WTC11 (cell line): ENCODE data around the gene INKA1. TPM values are rescaled to one million over a fixed set of nuclear protein-coding genes. Genes with fewer than 3 reads are reported as not detected.

Source experiments
- ATAC-seq: fragments of 200-7000 bp; cut with Tn5 transposase; 2 replicates; pipeline ENCODE4 v1.10.0; 2021; ENCODE audit warnings: mild to moderate bottlenecking, moderate library complexity
- CTCF ChIA-PET: fragments of 300-600 bp; sonication (Branson Sonifier 250); formaldehyde crosslinking; loops from one replicate; lab custom pipeline; 2021; ENCODE audit warnings: antibody characterized with exemption; lab: Charles Lee
- POLR2A ChIA-PET: fragments of 350-600 bp; sonication (Branson Sonifier 250); formaldehyde crosslinking; loops from one replicate; lab custom pipeline; 2021; ENCODE audit warnings: antibody characterized with exemption; lab: Charles Lee
- DNase-seq: peaks from one replicate; pipeline ENCODE4 v3.0.0; 2021; ENCODE audit warnings: low spot score
- H3K27ac Mint-ChIP-seq: 2 replicates; pipeline ENCODE4 v1.8.0; 2021; ENCODE audit warnings: mixed read lengths
- H3K27me3 Mint-ChIP-seq: 2 replicates; pipeline ENCODE4 v1.8.0; 2021; ENCODE audit warnings: low read depth, mild to moderate bottlenecking, moderate library complexity, mixed read lengths
- H3K36me3 Mint-ChIP-seq: 2 replicates; pipeline ENCODE4 v1.8.0; 2021; ENCODE audit warnings: mixed read lengths
- H3K4me1 Mint-ChIP-seq: 2 replicates; pipeline ENCODE4 v1.8.0; 2022; ENCODE audit warnings: mixed read lengths
- H3K4me3 Mint-ChIP-seq: 2 replicates; pipeline ENCODE4 v1.8.0; 2021; ENCODE audit warnings: mild to moderate bottlenecking, moderate library complexity, mixed read lengths
- H3K9me3 Mint-ChIP-seq: 2 replicates; pipeline ENCODE4 v1.8.0; 2021; ENCODE audit warnings: mixed read lengths
- ARID4B ChIP-seq: sonication (generic); formaldehyde crosslinking; IDR thresholded peaks from 2 replicates; pipeline ENCODE4 v1.8.0; 2023; ENCODE audit warnings: missing genetic modification reagents, mild to moderate bottlenecking, borderline replicate concordance
- ATF6 ChIP-seq: sonication (generic); formaldehyde crosslinking; IDR thresholded peaks from 2 replicates; pipeline ENCODE4 v1.8.1; 2023; ENCODE audit warnings: mild to moderate bottlenecking, missing genetic modification reagents
- CREM ChIP-seq: sonication (generic); formaldehyde crosslinking; IDR thresholded peaks from 2 replicates; pipeline ENCODE4 v1.8.1; 2022; ENCODE audit warnings: mild to moderate bottlenecking, missing genetic modification reagents, moderate library complexity
- ESRRA ChIP-seq: sonication (generic); formaldehyde crosslinking; IDR thresholded peaks from 2 replicates; pipeline ENCODE4 v1.8.1; 2022; ENCODE audit warnings: mild to moderate bottlenecking, missing genetic modification reagents, borderline replicate concordance
- ETV6 ChIP-seq: sonication (generic); formaldehyde crosslinking; IDR thresholded peaks from 2 replicates; pipeline ENCODE4 v1.8.1; 2022; ENCODE audit warnings: mild to moderate bottlenecking, missing genetic modification reagents
- FOXK1 ChIP-seq: sonication (generic); formaldehyde crosslinking; IDR thresholded peaks from 2 replicates; pipeline ENCODE4 v1.8.0; 2022; ENCODE audit warnings: mild to moderate bottlenecking, moderate library complexity, missing genetic modification reagents
- FOXP1 ChIP-seq: sonication (generic); formaldehyde crosslinking; IDR thresholded peaks from 2 replicates; pipeline ENCODE4 v1.8.0; 2022; ENCODE audit warnings: missing genetic modification reagents, mild to moderate bottlenecking, moderate library complexity, borderline replicate concordance
- FOXP4 ChIP-seq: sonication (generic); formaldehyde crosslinking; IDR thresholded peaks from 2 replicates; pipeline ENCODE4 v1.8.0; 2022; ENCODE audit warnings: mild to moderate bottlenecking, missing genetic modification reagents
- GABPB1 ChIP-seq: sonication (generic); formaldehyde crosslinking; IDR thresholded peaks from 2 replicates; pipeline ENCODE4 v1.8.1; 2023; ENCODE audit warnings: mild to moderate bottlenecking, missing genetic modification reagents
- HMGXB4 ChIP-seq: sonication (generic); formaldehyde crosslinking; IDR thresholded peaks from 2 replicates; pipeline ENCODE4 v1.8.1; 2023; ENCODE audit warnings: mild to moderate bottlenecking, moderate library complexity, missing genetic modification reagents
- IRF2 ChIP-seq: sonication (generic); formaldehyde crosslinking; IDR thresholded peaks from 2 replicates; pipeline ENCODE4 v1.8.0; 2022; ENCODE audit warnings: low read depth, missing genetic modification reagents, borderline replicate concordance
- MAX ChIP-seq: sonication (generic); formaldehyde crosslinking; IDR thresholded peaks from 2 replicates; pipeline ENCODE4 v1.8.0; 2022; ENCODE audit warnings: mild to moderate bottlenecking, missing genetic modification reagents
- NFE2L1 ChIP-seq: sonication (generic); formaldehyde crosslinking; IDR thresholded peaks from 2 replicates; pipeline ENCODE4 v1.8.1; 2023; ENCODE audit warnings: missing genetic modification reagents
- NFYB ChIP-seq: sonication (generic); formaldehyde crosslinking; conservative IDR thresholded peaks from 2 replicates; pipeline ENCODE4 v1.8.0; 2022; ENCODE audit warnings: low read depth, missing genetic modification reagents
- NR2C2 ChIP-seq: sonication (generic); formaldehyde crosslinking; IDR thresholded peaks from 2 replicates; pipeline ENCODE4 v1.8.0; 2022; ENCODE audit warnings: mild to moderate bottlenecking, missing genetic modification reagents
- RELA ChIP-seq: sonication (generic); formaldehyde crosslinking; IDR thresholded peaks from 2 replicates; pipeline ENCODE4 v1.8.1; 2022; ENCODE audit warnings: missing genetic modification reagents, mild to moderate bottlenecking, borderline replicate concordance
- SP1 ChIP-seq: sonication (generic); formaldehyde crosslinking; conservative IDR thresholded peaks from 2 replicates; pipeline ENCODE4 v1.8.1; 2022; ENCODE audit warnings: missing genetic modification reagents
- TCF7 ChIP-seq: sonication (generic); formaldehyde crosslinking; IDR thresholded peaks from 2 replicates; pipeline ENCODE4 v1.8.0; 2022; ENCODE audit warnings: mild to moderate bottlenecking, low read depth, missing genetic modification reagents, moderate library complexity
- TEAD1 ChIP-seq: sonication (generic); formaldehyde crosslinking; IDR thresholded peaks from 2 replicates; pipeline ENCODE4 v1.8.0; 2022; ENCODE audit warnings: mild to moderate bottlenecking, missing genetic modification reagents
- USF1 ChIP-seq: sonication (generic); formaldehyde crosslinking; IDR thresholded peaks from 2 replicates; pipeline ENCODE4 v1.8.0; 2022; ENCODE audit warnings: mild to moderate bottlenecking, missing genetic modification reagents
- USF2 ChIP-seq: sonication (generic); formaldehyde crosslinking; IDR thresholded peaks from 2 replicates; pipeline ENCODE4 v1.8.1; 2023; ENCODE audit warnings: mild to moderate bottlenecking, missing genetic modification reagents, moderate library complexity
- ZNF138 ChIP-seq: sonication (generic); formaldehyde crosslinking; conservative IDR thresholded peaks from 2 replicates; pipeline ENCODE4 v1.8.1; 2022; ENCODE audit warnings: mild to moderate bottlenecking, moderate library complexity, missing genetic modification reagents
- ZNF263 ChIP-seq: sonication (generic); formaldehyde crosslinking; IDR thresholded peaks from 2 replicates; pipeline ENCODE4 v1.8.1; 2022; ENCODE audit warnings: low read depth, mild to moderate bottlenecking, moderate library complexity, missing genetic modification reagents
- total RNA-seq: library from RNA; stranded (reverse); gene quantifications from 3 replicates; pipeline ENCODE4 v1.2.3, GENCODE V29; 2021

The INKA1 gene
- total RNA-seq, 1 experiment from 2014 or later = 2.0 TPM

- peaks cover 20% of the 10 kb centered on the region for H3K4me1 Mint-ChIP-seq
- POLR2A ChIA-PET = interaction anchor here (0.5 to 1.7 kb wide), 7 partner anchors 8 to 153 kb away, joined by 3 to 8 read pairs (median 4); partner anchors contain the start of genes INKA1 and RBM6
- TF ChIP-seq NFE2L1 (CRISPR knock-in tag) = no peak
- peak; percentile 67 for TF ChIP-seq RELA
- TF ChIP-seq ZNF263 = no peak
- TF ChIP-seq FOXP1 = peak; percentile 91; the same call in 1 of the 2 replicates
- 0 out of 2 replicates have a peak, but pooled peaks have one; percentile 10 for TF ChIP-seq GABPB1 (CRISPR knock-in tag)
- TF ChIP-seq NR2C2 = no peak
- TF ChIP-seq USF2 (CRISPR knock-in tag) = peak; percentile 100
- TF ChIP-seq TCF7 (CRISPR knock-in tag) = 0 out of 2 replicates have a peak, but pooled peaks have one; percentile 62
- TF ChIP-seq ARID4B = 0 out of 2 replicates have a peak, but pooled peaks have one; percentile 74
- TF ChIP-seq FOXP4 (CRISPR knock-in tag) = 0 out of 2 replicates have a peak, but pooled peaks have one; percentile 58
- 0 out of 2 replicates have a peak, but pooled peaks have one; percentile 16 for TF ChIP-seq CREM
- no peak for TF ChIP-seq IRF2 (CRISPR knock-in tag)
- TF ChIP-seq MAX (CRISPR knock-in tag) = peak; percentile 98
- TF ChIP-seq ATF6 (CRISPR knock-in tag) = no peak
- TF ChIP-seq USF1 (CRISPR knock-in tag) = peak; percentile 100
- TF ChIP-seq HMGXB4 (CRISPR knock-in tag) = 0 out of 2 replicates have a peak, but pooled peaks have one; percentile 51
- TF ChIP-seq ETV6 (CRISPR knock-in tag) = peak; percentile 42; the same call in 1 of the 2 replicates
- TF ChIP-seq FOXK1 (CRISPR knock-in tag) = peak; percentile 87; the same call in 1 of the 2 replicates
- TF ChIP-seq ESRRA = peak; percentile 70; the same call in 1 of the 2 replicates
- TF ChIP-seq SP1 (CRISPR knock-in tag) = peak; percentile 59; the same call in 1 of the 2 replicates
- peak; percentile 59; the same call in 1 of the 2 replicates for TF ChIP-seq TEAD1 (CRISPR knock-in tag)
- peak; percentile 91 for TF ChIP-seq NFYB (CRISPR knock-in tag)
- peak; percentile 78; the same call in 1 of the 2 replicates for TF ChIP-seq ZNF138 (CRISPR knock-in tag)
Observed at GRCh38 chr3:49786357-49787181, 16.5 kb upstream of the INKA1 start, which contains the start of gene IP6K1. Gene IP6K1, minus strand, starts transcription at chr3:49786542. Its CDS starts 38,502 bp downstream, at chr3:49748040.

More at GRCh38 chr3:49786357-49787181, 16.5 kb upstream of the INKA1 start, which contains the start of gene IP6K1:
- Mint-ChIP-seq H3K4me3 (peak within 1 kb of the TSS; percentile 90), H3K27ac (peak within 1 kb of the TSS; percentile 93), H3K36me3 (peaks cover 12% of the 10 kb centered on the region), H3K9me3 (no peaks in the 10 kb centered on the region), H3K27me3 (peaks cover 15% of the 10 kb centered on the region)
- ATAC-seq (peak; percentile 99), DNase-seq (peak; percentile 100)
- CTCF ChIA-PET = interaction anchor here (0.8 to 3.5 kb wide), 6 partner anchors 15 to 124 kb away, joined by 3 to 36 read pairs (median 6); partner anchors contain the start of genes AMIGO3, CDHR4 and INKA1
